ENCODE measurements around the gene MKNK1. TPM values are rescaled to one million over a fixed set of nuclear protein-coding genes. Genes with fewer than 3 reads are reported as not detected.

The MKNK1 gene
- total RNA-seq, 4 donors from 2014 or later = 15.8 to 39.1 (median 27.4) TPM

DNA sequence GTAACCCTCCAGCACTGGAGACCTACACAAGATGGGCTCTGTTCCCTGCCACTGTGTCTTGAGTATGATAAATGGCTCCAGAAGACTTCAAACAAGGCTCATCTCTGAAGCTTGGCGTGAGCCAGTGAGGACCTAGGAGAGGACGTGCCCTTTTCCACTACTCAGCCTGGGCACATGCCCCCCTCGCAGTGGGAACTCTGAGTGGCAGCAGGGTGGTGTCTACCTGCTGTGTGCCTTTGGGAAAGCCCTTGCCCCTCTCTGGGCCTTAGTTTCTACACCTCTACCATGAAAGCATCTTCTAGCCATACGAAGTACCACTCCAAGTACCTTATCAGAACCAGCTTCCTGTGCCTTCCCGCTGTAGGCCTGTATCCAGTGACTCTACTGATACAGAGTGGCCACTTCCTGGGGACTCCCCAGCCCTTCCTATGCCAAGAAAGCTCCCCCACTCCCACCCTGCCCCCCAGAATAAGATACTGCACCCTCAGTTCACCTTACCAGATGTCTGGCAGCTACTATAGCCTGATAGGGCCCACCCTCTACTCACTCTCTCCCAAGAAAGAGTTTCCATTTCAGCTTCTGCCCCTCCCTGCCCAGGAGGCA is 15.7 kb upstream of the MKNK1 start:
- 97% methylated on average over 5 of the region's 5 CpGs for WGBS
- no peak for TF ChIP-seq POLR2AphosphoS5 (IDR thresholded peaks at IDR 0.05)
- TF ChIP-seq, protein P1, sequence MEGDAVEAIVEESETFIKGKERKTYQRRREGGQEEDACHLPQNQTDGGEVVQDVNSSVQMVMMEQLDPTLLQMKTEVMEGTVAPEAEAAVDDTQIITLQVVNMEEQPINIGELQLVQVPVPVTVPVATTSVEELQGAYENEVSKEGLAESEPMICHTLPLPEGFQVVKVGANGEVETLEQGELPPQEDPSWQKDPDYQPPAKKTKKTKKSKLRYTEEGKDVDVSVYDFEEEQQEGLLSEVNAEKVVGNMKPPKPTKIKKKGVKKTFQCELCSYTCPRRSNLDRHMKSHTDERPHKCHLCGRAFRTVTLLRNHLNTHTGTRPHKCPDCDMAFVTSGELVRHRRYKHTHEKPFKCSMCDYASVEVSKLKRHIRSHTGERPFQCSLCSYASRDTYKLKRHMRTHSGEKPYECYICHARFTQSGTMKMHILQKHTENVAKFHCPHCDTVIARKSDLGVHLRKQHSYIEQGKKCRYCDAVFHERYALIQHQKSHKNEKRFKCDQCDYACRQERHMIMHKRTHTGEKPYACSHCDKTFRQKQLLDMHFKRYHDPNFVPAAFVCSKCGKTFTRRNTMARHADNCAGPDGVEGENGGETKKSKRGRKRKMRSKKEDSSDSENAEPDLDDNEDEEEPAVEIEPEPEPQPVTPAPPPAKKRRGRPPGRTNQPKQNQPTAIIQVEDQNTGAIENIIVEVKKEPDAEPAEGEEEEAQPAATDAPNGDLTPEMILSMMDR (IDR thresholded peaks at IDR 0.05) = no peak
- no peak for TF ChIP-seq EP300 (IDR thresholded peaks at IDR 0.05)
- no peak for TF ChIP-seq POLR2A (IDR thresholded peaks at IDR 0.05)
- peak in 1 of 2 donors; percentile 26 for DNase-seq (ENCODE audit: low spot score in 2 of 2)
- Histone ChIP-seq H3K27ac (no peak overlapping the region), H3K27me3 (no peaks in the 10 kb centered on the region), H3K4me1 (peaks cover 37% of the 10 kb centered on the region), H3K9me3 (no peaks in the 10 kb centered on the region), H3K36me3 (no peaks in the 10 kb centered on the region), H3K4me3 (no peak overlapping the region)

DNA sequence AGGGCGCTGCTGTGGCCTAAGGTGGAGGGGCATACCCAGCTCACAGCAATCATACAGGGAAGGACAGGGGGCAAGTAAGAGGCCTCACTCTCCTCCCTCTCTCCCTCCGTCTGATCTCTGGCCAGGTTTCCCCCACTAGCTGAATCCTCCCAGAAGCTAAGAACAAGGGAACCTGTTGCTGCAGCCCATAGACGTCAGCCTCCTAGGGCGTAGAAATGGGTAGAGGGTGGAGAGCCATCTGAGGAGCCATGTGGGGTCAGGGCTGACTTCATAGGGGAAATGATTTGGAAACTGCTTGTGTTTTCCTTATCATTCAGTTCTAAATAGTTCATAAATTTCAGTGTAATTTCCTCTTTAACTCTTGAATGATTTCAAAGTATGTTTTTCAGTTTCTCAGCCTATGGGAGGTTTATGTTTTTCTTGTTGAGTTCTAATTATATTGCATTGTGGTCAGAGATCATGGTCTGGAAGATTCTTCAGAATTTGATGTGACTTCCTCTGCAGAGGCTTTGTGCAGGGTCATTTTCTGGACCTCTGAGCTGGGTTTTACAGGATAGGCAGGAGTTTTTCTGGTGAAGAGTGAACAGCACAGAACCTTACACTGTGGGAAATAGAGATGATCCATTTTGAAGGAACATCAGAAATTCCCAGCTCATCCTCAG is 14.8 kb upstream of the MKNK1 start:
- Histone ChIP-seq H3K4me3 (no peak overlapping the region), H3K27me3 (no peaks in the 10 kb centered on the region), H3K9me3 (no peaks in the 10 kb centered on the region), H3K4me1 (peaks cover 44% of the 10 kb centered on the region), H3K27ac (no peak overlapping the region), H3K36me3 (no peaks in the 10 kb centered on the region)
- DNase-seq (ENCODE audit: low spot score in 2 of 2) = no peak
- TF ChIP-seq EP300 (IDR thresholded peaks at IDR 0.05) = no peak
- 82% methylated on average over 4 of the region's 4 CpGs for WGBS

DNA sequence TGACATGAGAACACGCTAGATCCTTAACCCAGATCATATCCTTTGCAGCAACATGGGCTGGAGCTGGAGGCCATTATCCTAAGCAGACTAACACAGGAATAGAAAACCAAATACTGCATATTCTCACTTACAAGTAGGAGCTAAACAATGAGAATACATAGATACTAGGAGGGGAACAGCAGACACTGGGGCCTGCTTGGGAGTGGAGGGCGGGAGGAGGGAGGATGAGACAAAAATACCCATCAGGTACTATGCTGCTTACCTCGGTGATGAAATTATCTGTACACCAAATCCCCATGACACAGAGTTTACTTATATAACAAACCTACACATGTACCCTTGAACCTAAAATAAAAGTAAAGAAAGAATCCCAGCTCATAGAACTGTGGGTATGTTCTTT is 13.8 kb upstream of the MKNK1 start:
- H3K27ac ChIP-seq = no peak overlapping the region
- no peak for TF ChIP-seq POLR2AphosphoS5 (IDR thresholded peaks at IDR 0.05)
- TF ChIP-seq EP300 (IDR thresholded peaks at IDR 0.05) = no peak
- TF ChIP-seq POLR2A (IDR thresholded peaks at IDR 0.05) = no peak
- TF ChIP-seq, protein P1 (IDR thresholded peaks at IDR 0.05) = no peak
- H3K4me1 ChIP-seq = peaks cover 52% of the 10 kb centered on the region

DNA sequence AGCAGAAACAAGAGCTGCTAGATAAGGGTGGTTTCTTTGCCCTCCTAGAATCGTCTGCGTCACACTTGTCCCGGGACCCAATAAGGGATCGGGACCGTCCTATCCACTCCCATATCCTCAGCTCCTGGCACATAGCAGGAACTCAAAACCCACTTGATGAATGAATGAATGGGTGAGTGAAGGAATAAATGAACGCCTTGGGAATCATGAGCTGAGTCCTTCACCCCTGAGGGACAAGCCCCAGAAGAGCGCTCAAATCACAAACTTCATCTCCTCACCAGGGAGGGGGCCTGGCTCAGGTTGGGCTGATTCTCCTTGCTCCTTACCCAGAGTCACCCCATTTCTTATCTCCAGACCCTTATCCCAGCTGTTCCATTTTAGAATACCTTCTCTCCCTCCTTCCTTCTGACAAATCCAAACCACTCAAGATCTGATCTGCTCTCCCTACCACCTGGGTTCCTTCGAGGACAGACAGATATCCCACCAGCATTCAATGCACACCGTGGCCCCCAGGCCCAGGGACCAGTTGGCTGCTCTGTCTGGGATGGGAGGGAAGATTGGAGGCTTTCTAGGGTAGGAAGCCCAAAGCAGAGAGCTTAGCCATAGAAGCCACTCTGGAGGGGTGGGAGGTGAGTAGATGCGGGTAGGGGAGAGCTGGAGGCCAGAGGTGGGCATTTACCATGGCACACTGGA is 13.2 kb upstream of the MKNK1 start:
- H3K9me3 ChIP-seq = no peaks in the 10 kb centered on the region
- DNase-seq (ENCODE audit: low spot score in 2 of 2) = peak in 1 of 2 donors; percentile 43
- no peaks in the 10 kb centered on the region for H3K27me3 ChIP-seq
- TF ChIP-seq, protein P1 (IDR thresholded peaks at IDR 0.05) = no peak
- no peak for TF ChIP-seq EP300 (IDR thresholded peaks at IDR 0.05)
- TF ChIP-seq POLR2A (IDR thresholded peaks at IDR 0.05) = no peak
- TF ChIP-seq POLR2AphosphoS5 (IDR thresholded peaks at IDR 0.05) = no peak
- peak overlapping the region; percentile 92 for H3K4me3 ChIP-seq
- WGBS = 40% methylated on average over 10 of the region's 10 CpGs
- peak overlapping the region; percentile 93 for H3K27ac ChIP-seq
- peaks cover 56% of the 10 kb centered on the region for H3K4me1 ChIP-seq
- H3K36me3 ChIP-seq = no peaks in the 10 kb centered on the region

More for the DNA sequence above, 13.8 kb upstream of the MKNK1 start:
- Histone ChIP-seq H3K27me3 (no peaks in the 10 kb centered on the region), H3K9me3 (no peaks in the 10 kb centered on the region), H3K36me3 (no peaks in the 10 kb centered on the region), H3K4me3 (no peak overlapping the region)
- no peak for DNase-seq (ENCODE audit: low spot score in 2 of 2)
- WGBS = 80% methylated on average over 3 of the region's 3 CpGs

DNA sequence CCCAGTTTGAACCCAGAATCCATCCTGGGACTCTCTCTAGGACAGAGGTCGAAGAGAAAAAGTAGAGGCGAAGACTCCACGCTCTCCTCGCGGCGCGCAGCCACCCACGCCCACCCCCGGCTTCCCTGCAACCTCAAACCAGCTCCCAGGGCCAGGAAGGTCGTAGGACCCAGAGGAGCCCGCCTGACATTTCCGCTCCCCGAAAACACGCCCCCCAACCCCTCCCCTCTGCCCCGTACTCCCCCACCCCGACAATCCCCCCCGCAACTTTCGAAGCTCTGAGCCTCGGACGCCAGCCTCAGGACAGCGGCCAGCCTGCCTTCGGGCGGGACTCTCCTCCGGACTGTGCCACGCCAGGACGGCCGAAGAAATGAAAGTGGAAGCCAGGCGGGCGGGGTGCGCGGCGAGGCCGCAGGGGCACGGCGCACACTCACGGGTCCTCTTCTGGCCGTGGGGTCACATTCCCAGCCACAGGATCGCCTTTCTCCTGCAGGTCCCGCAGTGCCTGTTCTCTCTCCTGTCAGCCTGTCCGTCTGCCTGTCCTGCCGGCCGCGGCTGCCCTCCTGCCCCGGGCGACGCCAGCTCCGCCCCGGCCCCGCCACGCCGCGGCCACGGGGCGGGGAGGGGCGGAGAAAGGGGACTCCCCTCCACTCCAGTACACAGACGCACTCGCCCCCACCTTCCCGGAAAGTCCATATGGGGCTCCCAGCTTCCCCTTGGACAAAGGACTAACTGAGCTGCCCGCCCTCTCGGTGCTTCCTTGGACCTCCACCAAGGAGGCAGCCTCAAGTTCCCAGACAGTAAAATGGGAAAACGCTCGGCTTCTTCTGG is 12.4 kb upstream of the MKNK1 start, which contains the start of gene MOB3C:
Gene MOB3C (minus strand): TSS at position 535 of the 831 bp plus-strand sequence. CDS start 3,490 bp downstream, outside the sequence.
- peak within 1 kb of the TSS; percentile 93 for H3K27ac ChIP-seq
- H3K27me3 ChIP-seq = no peaks in the 10 kb centered on the region
- H3K4me1 ChIP-seq = peaks cover 58% of the 10 kb centered on the region
- peak; percentile 88 to 89 for DNase-seq (ENCODE audit: low spot score in 2 of 2)
- TF ChIP-seq, protein P1 (IDR thresholded peaks at IDR 0.05) = no peak
- TF ChIP-seq POLR2AphosphoS5 (IDR thresholded peaks at IDR 0.05) = no peak
- no peak for TF ChIP-seq EP300 (IDR thresholded peaks at IDR 0.05)
- TF ChIP-seq POLR2A (IDR thresholded peaks at IDR 0.05) = peak in 1 of 2 donors; percentile 71
- H3K36me3 ChIP-seq = peaks cover 2% of the 10 kb centered on the region
- H3K4me3 ChIP-seq = peak within 1 kb of the TSS; percentile 92
- no peaks in the 10 kb centered on the region for H3K9me3 ChIP-seq
- 1% methylated on average over 15 of the region's 62 CpGs for WGBS

Data from suprapubic skin (tissue), 4 donors.